Measurements from ENCODE around the gene KRTAP1-3. TPM values are rescaled to one million over a fixed set of nuclear protein-coding genes. Genes with fewer than 3 reads are reported as not detected.
A peak's percentile ranks its signal among the peaks of the same experiment; 100 is the strongest.
"Not testable (repeated sequence)": the region's sequence is repeated elsewhere in the genome, so short reads cannot be mapped to it uniquely, and the experiment has no call there.

Gene KRTAP1-3
- total RNA-seq (not detected), polyA plus RNA-seq (not detected), total RNA-seq (0 reads per million in 6 experiments)

GRCh38 chr17:41034346-41034935 lies at the start of gene KRTAP1-3:
KRTAP1-3 (minus strand) TSS chr17:41034874; CDS start chr17:41034821, 53 bp downstream.
- H3K4me1 Mint-ChIP-seq, H3K9me3 Mint-ChIP-seq, H3K4me3 Mint-ChIP-seq, DNase-seq, H3K36me3 Mint-ChIP-seq, ATAC-seq, POLR2A ChIA-PET: not testable (repeated sequence)
- Mint-ChIP-seq H3K27ac (peak within 1 kb of the TSS in 1 of 10 donors; percentile 7), H3K27me3 (peaks cover 0 to 19% (median 3%) of the 10 kb centered on the region in 5 donors)

GRCh38 chr17:41084100-41084856 lies 49.6 kb upstream of the KRTAP1-3 start, which contains the start of gene KRTAP4-7:
KRTAP4-7 (plus strand) TSS chr17:41084150; CDS start chr17:41084207, 57 bp downstream.
- H3K9me3 Mint-ChIP-seq, H3K27ac Mint-ChIP-seq, H3K27me3 Mint-ChIP-seq, H3K36me3 Mint-ChIP-seq, H3K4me3 Mint-ChIP-seq, POLR2A ChIA-PET, DNase-seq, H3K4me1 Mint-ChIP-seq, ATAC-seq: not testable (repeated sequence)

- POLR2A ChIA-PET = interaction anchor here (0.6 kb wide), 1 partner anchor 405 kb away, joined by 5 read pairs; no protein-coding TSS in a partner anchor
- H3K4me1 Mint-ChIP-seq, ATAC-seq, H3K27me3 Mint-ChIP-seq, H3K9me3 Mint-ChIP-seq, DNase-seq, H3K27ac Mint-ChIP-seq, H3K36me3 Mint-ChIP-seq, H3K4me3 Mint-ChIP-seq: not testable (repeated sequence)
Observed at GRCh38 chr17:41083427-41083826, 48.8 kb upstream of the KRTAP1-3 start.

- H3K9me3 Mint-ChIP-seq = no peaks in the 10 kb centered on the region
- no peak overlapping the region for H3K27ac Mint-ChIP-seq
- ATAC-seq (no peak), DNase-seq (no peak)
- no peaks in the 10 kb centered on the region for H3K36me3 Mint-ChIP-seq
- no peak overlapping the region for H3K4me3 Mint-ChIP-seq
- POLR2A ChIA-PET = interaction anchor here (0.6 kb wide), 1 partner anchor 404 kb away, joined by 5 read pairs; no protein-coding TSS in a partner anchor
- no peaks in the 10 kb centered on the region for H3K4me1 Mint-ChIP-seq
- H3K27me3 Mint-ChIP-seq = peaks cover 0 to 10% (median 6%) of the 10 kb centered on the region in 5 donors
Observed at GRCh38 chr17:41082626-41083025, 48.0 kb upstream of the KRTAP1-3 start.

GRCh38 chr17:41076788-41077187 lies 42.1 kb upstream of the KRTAP1-3 start:
- H3K4me3 Mint-ChIP-seq = no peak overlapping the region
- ATAC-seq = no peak

GRCh38 chr17:41073676-41074075 lies 39.0 kb upstream of the KRTAP1-3 start:
- no peaks in the 10 kb centered on the region for H3K9me3 Mint-ChIP-seq
- ATAC-seq = no peak
- no peaks in the 10 kb centered on the region for H3K36me3 Mint-ChIP-seq
- POLR2A ChIA-PET = no interaction called here
- H3K4me3 Mint-ChIP-seq = no peak overlapping the region
- DNase-seq = no peak
- peaks cover 0 to 6% (median 2%) of the 10 kb centered on the region in 4 donors for H3K4me1 Mint-ChIP-seq
- no peak overlapping the region for H3K27ac Mint-ChIP-seq
- H3K27me3 Mint-ChIP-seq = peaks cover 4 to 22% (median 12%) of the 10 kb centered on the region in 5 donors

More at GRCh38 chr17:41076788-41077187, 42.1 kb upstream of the KRTAP1-3 start:
- POLR2A ChIA-PET = no interaction called here
- H3K27me3 Mint-ChIP-seq = peaks cover 4 to 22% (median 15%) of the 10 kb centered on the region in 5 donors
- no peak overlapping the region for H3K27ac Mint-ChIP-seq
- no peak for DNase-seq
- H3K9me3 Mint-ChIP-seq = no peaks in the 10 kb centered on the region
- H3K4me1 Mint-ChIP-seq = peaks cover 0 to 2% (median 0%) of the 10 kb centered on the region in 4 donors
- no peaks in the 10 kb centered on the region for H3K36me3 Mint-ChIP-seq

GRCh38 chr17:41071606-41072360 lies 37.1 kb upstream of the KRTAP1-3 start:
- Mint-ChIP-seq H3K4me1 (peaks cover 0 to 6% (median 2%) of the 10 kb centered on the region in 4 donors), H3K36me3 (no peaks in the 10 kb centered on the region), H3K9me3 (no peaks in the 10 kb centered on the region), H3K4me3 (no peak overlapping the region), H3K27ac (no peak overlapping the region), H3K27me3 (peaks cover 4 to 19% (median 11%) of the 10 kb centered on the region in 5 donors)
- POLR2A ChIA-PET = no interaction called here
- no peak for DNase-seq
- no peak for ATAC-seq

GRCh38 chr17:41069031-41069430 lies 34.4 kb upstream of the KRTAP1-3 start:
- Mint-ChIP-seq H3K9me3 (no peaks in the 10 kb centered on the region), H3K4me3 (no peak overlapping the region), H3K27me3 (peaks cover 0 to 2% (median 0%) of the 10 kb centered on the region in 5 donors), H3K36me3 (no peaks in the 10 kb centered on the region), H3K27ac (no peak overlapping the region), H3K4me1 (peaks cover 0 to 6% (median 1%) of the 10 kb centered on the region in 4 donors)
- POLR2A ChIA-PET = no interaction called here
- DNase-seq (no peak), ATAC-seq (no peak)

GRCh38 chr17:41067281-41067680 lies 32.6 kb upstream of the KRTAP1-3 start:
- DNase-seq (no peak), ATAC-seq (no peak)
- Mint-ChIP-seq H3K27ac (no peak overlapping the region), H3K27me3 (peaks cover 0 to 7% (median 2%) of the 10 kb centered on the region in 5 donors), H3K4me3 (no peak overlapping the region), H3K4me1 (peaks cover 0 to 6% (median 1%) of the 10 kb centered on the region in 4 donors), H3K36me3 (no peaks in the 10 kb centered on the region), H3K9me3 (no peaks in the 10 kb centered on the region)
- POLR2A ChIA-PET = no interaction called here

- POLR2A ChIA-PET = no interaction called here
- no peaks in the 10 kb centered on the region for H3K9me3 Mint-ChIP-seq
- peaks cover under 1 to 13% (median 5%) of the 10 kb centered on the region in 5 donors for H3K27me3 Mint-ChIP-seq
- no peak for ATAC-seq
- no peak within 1 kb of the TSS for H3K4me3 Mint-ChIP-seq
- no peak for DNase-seq
- no peaks in the 10 kb centered on the region for H3K36me3 Mint-ChIP-seq
- no peak within 1 kb of the TSS for H3K27ac Mint-ChIP-seq
- peaks cover 0 to 6% (median 1%) of the 10 kb centered on the region in 4 donors for H3K4me1 Mint-ChIP-seq
Observed at GRCh38 chr17:41065829-41066624, 31.4 kb upstream of the KRTAP1-3 start, which contains the start of gene KRTAP2-4. KRTAP2-4 (minus strand) TSS chr17:41065879; CDS start chr17:41065845, 34 bp downstream.

- ATAC-seq, DNase-seq, H3K4me1 Mint-ChIP-seq, H3K36me3 Mint-ChIP-seq, H3K9me3 Mint-ChIP-seq, POLR2A ChIA-PET, H3K27ac Mint-ChIP-seq, H3K4me3 Mint-ChIP-seq: not testable (repeated sequence)
- peaks cover 8 to 20% (median 11%) of the 10 kb centered on the region in 5 donors for H3K27me3 Mint-ChIP-seq
Observed at GRCh38 chr17:41065016-41065689, 30.5 kb upstream of the KRTAP1-3 start.

Measured in naive thymus-derived CD8-positive, alpha-beta T cell (primary cell).